Measurements from ENCODE around the gene CERS6. TPM values are rescaled to one million over a fixed set of nuclear protein-coding genes. Genes with fewer than 3 reads are reported as not detected.

The CERS6 gene
- total RNA-seq, 1 donor from 2014 or later, result 27.7 TPM

- no peaks in the 10 kb centered on the region for H3K9me3 ChIP-seq
- TF ChIP-seq POLR2A (IDR thresholded peaks at IDR 0.05) (no peak), CTCF (IDR thresholded peaks at IDR 0.05) (no peak), POLR2AphosphoS5 (IDR thresholded peaks at IDR 0.05; ENCODE audit: insufficient read depth in 1 of 2, low read depth in 1 of 2) (no peak)
- DNase-seq (ENCODE audit: extremely low spot score in 2 of 2), result no peak
- no peak overlapping the region for H3K27ac ChIP-seq
- H3K36me3 ChIP-seq, result no peaks in the 10 kb centered on the region
- no peak overlapping the region for H3K4me3 ChIP-seq
- no peaks in the 10 kb centered on the region for H3K27me3 ChIP-seq
- no peaks in the 10 kb centered on the region for H3K4me1 ChIP-seq
- intact Hi-C loops (cut with DNase I), result no loop called here
Measured at GRCh38 chr2:168430431-168430830, 25.6 kb upstream of the CERS6 start.

GRCh38 chr2:168431301-168432024 lies 24.6 kb upstream of the CERS6 start:
- Histone ChIP-seq H3K27ac (no peak overlapping the region), H3K9me3 (no peaks in the 10 kb centered on the region), H3K36me3 (no peaks in the 10 kb centered on the region), H3K4me1 (no peaks in the 10 kb centered on the region), H3K4me3 (no peak overlapping the region), H3K27me3 (no peaks in the 10 kb centered on the region)
- no peak for TF ChIP-seq CTCF (IDR thresholded peaks at IDR 0.05)
- TF ChIP-seq POLR2A (IDR thresholded peaks at IDR 0.05), result no peak
- TF ChIP-seq POLR2AphosphoS5 (IDR thresholded peaks at IDR 0.05; ENCODE audit: insufficient read depth in 1 of 2, low read depth in 1 of 2), result no peak
- intact Hi-C loops (cut with DNase I), result no loop called here
- DNase-seq (ENCODE audit: extremely low spot score in 2 of 2), result no peak

GRCh38 chr2:168432100-168432499 lies 24.0 kb upstream of the CERS6 start:
- H3K27me3 ChIP-seq, result no peaks in the 10 kb centered on the region
- no peak overlapping the region for H3K4me3 ChIP-seq
- no peak overlapping the region for H3K27ac ChIP-seq
- no peaks in the 10 kb centered on the region for H3K36me3 ChIP-seq
- H3K4me1 ChIP-seq, result no peaks in the 10 kb centered on the region
- intact Hi-C loops (cut with DNase I), result no loop called here
- TF ChIP-seq CTCF (IDR thresholded peaks at IDR 0.05), result no peak
- no peak for TF ChIP-seq POLR2AphosphoS5 (IDR thresholded peaks at IDR 0.05; ENCODE audit: insufficient read depth in 1 of 2, low read depth in 1 of 2)
- no peak for TF ChIP-seq POLR2A (IDR thresholded peaks at IDR 0.05)
- no peak for DNase-seq (ENCODE audit: extremely low spot score in 2 of 2)
- H3K9me3 ChIP-seq, result no peaks in the 10 kb centered on the region

- Histone ChIP-seq H3K9me3 (no peaks in the 10 kb centered on the region), H3K4me3 (no peak overlapping the region), H3K27ac (no peak overlapping the region), H3K4me1 (no peaks in the 10 kb centered on the region), H3K36me3 (no peaks in the 10 kb centered on the region), H3K27me3 (no peaks in the 10 kb centered on the region)
- intact Hi-C loops (cut with DNase I), result no loop called here
- TF ChIP-seq CTCF (IDR thresholded peaks at IDR 0.05) (no peak), POLR2A (IDR thresholded peaks at IDR 0.05) (no peak), POLR2AphosphoS5 (IDR thresholded peaks at IDR 0.05; ENCODE audit: insufficient read depth in 1 of 2, low read depth in 1 of 2) (no peak)
- no peak for DNase-seq (ENCODE audit: extremely low spot score in 2 of 2)
Measured at GRCh38 chr2:168432565-168433186, 23.4 kb upstream of the CERS6 start.

GRCh38 chr2:168433527-168433926 lies 22.5 kb upstream of the CERS6 start:
- no peaks in the 10 kb centered on the region for H3K36me3 ChIP-seq
- no peak for TF ChIP-seq POLR2A (IDR thresholded peaks at IDR 0.05)
- TF ChIP-seq POLR2AphosphoS5 (IDR thresholded peaks at IDR 0.05; ENCODE audit: insufficient read depth in 1 of 2, low read depth in 1 of 2), result no peak
- TF ChIP-seq CTCF (IDR thresholded peaks at IDR 0.05), result no peak
- H3K9me3 ChIP-seq, result no peaks in the 10 kb centered on the region
- no peak overlapping the region for H3K27ac ChIP-seq
- H3K4me3 ChIP-seq, result no peak overlapping the region
- no peaks in the 10 kb centered on the region for H3K4me1 ChIP-seq
- H3K27me3 ChIP-seq, result no peaks in the 10 kb centered on the region
- DNase-seq (ENCODE audit: extremely low spot score in 2 of 2), result no peak
- intact Hi-C loops (cut with DNase I), result no loop called here
